ENCODE data around the gene MINDY3. TPM values are rescaled to one million over a fixed set of nuclear protein-coding genes. Genes with fewer than 3 reads are reported as not detected.
A peak's percentile ranks its signal among the peaks of the same experiment; 100 is the strongest.

The MINDY3 gene
- total RNA-seq, 1 experiment from 2014 or later, result 9.3 TPM

GRCh38 chr10:15796098-15796759, 64.1 kb downstream of the MINDY3 start:
- Histone ChIP-seq H3K27me3 (no peaks in the 10 kb centered on the region), H3K9me3 (no peaks in the 10 kb centered on the region), H3K4me3 (no peak overlapping the region), H3K36me3 (0 out of 2 replicates have a peak, but pooled peaks cover 6% of the 10 kb centered on the region)
- no peak for DNase-seq

GRCh38 chr10:15795036-15795792, 65.1 kb downstream of the MINDY3 start:
- Histone ChIP-seq H3K4me3 (no peak overlapping the region), H3K36me3 (0 out of 2 replicates have a peak, but pooled peaks cover 6% of the 10 kb centered on the region), H3K27me3 (no peaks in the 10 kb centered on the region), H3K9me3 (no peaks in the 10 kb centered on the region)
- no peak for DNase-seq

GRCh38 chr10:15794569-15794968, 65.7 kb downstream of the MINDY3 start:
- no peaks in the 10 kb centered on the region for H3K27me3 ChIP-seq
- no peak for DNase-seq
- H3K36me3 ChIP-seq, result 0 out of 2 replicates have a peak, but pooled peaks cover 4% of the 10 kb centered on the region
- H3K9me3 ChIP-seq, result no peaks in the 10 kb centered on the region
- H3K4me3 ChIP-seq, result no peak overlapping the region

- Histone ChIP-seq H3K36me3 (0 out of 2 replicates have a peak, but pooled peaks cover 4% of the 10 kb centered on the region), H3K4me3 (no peak overlapping the region), H3K27me3 (no peaks in the 10 kb centered on the region), H3K9me3 (no peaks in the 10 kb centered on the region)
- DNase-seq, result no peak
Measured at GRCh38 chr10:15793664-15794063, 66.6 kb downstream of the MINDY3 start.

GRCh38 chr10:15792777-15793176, 67.5 kb downstream of the MINDY3 start:
- H3K27me3 ChIP-seq, result no peaks in the 10 kb centered on the region
- H3K36me3 ChIP-seq, result 0 out of 2 replicates have a peak, but pooled peaks cover 4% of the 10 kb centered on the region
- H3K4me3 ChIP-seq, result no peak overlapping the region
- H3K9me3 ChIP-seq, result no peaks in the 10 kb centered on the region
- no peak for DNase-seq

GRCh38 chr10:15791816-15792524, 68.3 kb downstream of the MINDY3 start:
- Histone ChIP-seq H3K4me3 (no peak overlapping the region), H3K9me3 (no peaks in the 10 kb centered on the region), H3K27me3 (no peaks in the 10 kb centered on the region), H3K36me3 (0 out of 2 replicates have a peak, but pooled peaks cover 4% of the 10 kb centered on the region)
- peak; percentile 61 for DNase-seq

GRCh38 chr10:15789793-15790525, 70.3 kb downstream of the MINDY3 start:
- no peak overlapping the region for H3K4me3 ChIP-seq
- H3K9me3 ChIP-seq, result no peaks in the 10 kb centered on the region
- H3K27me3 ChIP-seq, result no peaks in the 10 kb centered on the region
- H3K36me3 ChIP-seq, result 0 out of 2 replicates have a peak, but pooled peaks cover under 1% of the 10 kb centered on the region
- DNase-seq, result peak; percentile 26

- no peak overlapping the region for H3K4me3 ChIP-seq
- no peak for DNase-seq
- H3K27me3 ChIP-seq, result no peaks in the 10 kb centered on the region
- H3K36me3 ChIP-seq, result no peaks in the 10 kb centered on the region
- H3K9me3 ChIP-seq, result no peaks in the 10 kb centered on the region
Measured at GRCh38 chr10:15787426-15787825, 72.9 kb downstream of the MINDY3 start.

GRCh38 chr10:15784662-15785300, 75.5 kb downstream of the MINDY3 start:
- Histone ChIP-seq H3K27me3 (no peaks in the 10 kb centered on the region), H3K4me3 (no peak overlapping the region), H3K9me3 (no peaks in the 10 kb centered on the region), H3K36me3 (no peaks in the 10 kb centered on the region; the same call in 1 of the 2 replicates)
- DNase-seq, result no peak

- no peak overlapping the region for H3K4me3 ChIP-seq
- no peak for DNase-seq
- H3K27me3 ChIP-seq, result no peaks in the 10 kb centered on the region
- H3K36me3 ChIP-seq, result no peaks in the 10 kb centered on the region; the same call in 1 of the 2 replicates
- H3K9me3 ChIP-seq, result no peaks in the 10 kb centered on the region
Measured at GRCh38 chr10:15783941-15784636, 76.2 kb downstream of the MINDY3 start.

- H3K36me3 ChIP-seq, result peaks cover 2% of the 10 kb centered on the region
- H3K9me3 ChIP-seq, result no peaks in the 10 kb centered on the region
- DNase-seq, result no peak
- H3K27me3 ChIP-seq, result no peaks in the 10 kb centered on the region
- no peak overlapping the region for H3K4me3 ChIP-seq
Measured at GRCh38 chr10:15782851-15783250, 77.5 kb downstream of the MINDY3 start.

- no peak for DNase-seq
- peaks cover 2% of the 10 kb centered on the region; the same call in 1 of the 2 replicates for H3K9me3 ChIP-seq
- peaks cover 2% of the 10 kb centered on the region for H3K36me3 ChIP-seq
- no peak overlapping the region for H3K4me3 ChIP-seq
- no peaks in the 10 kb centered on the region for H3K27me3 ChIP-seq
Measured at GRCh38 chr10:15781381-15781960, 78.8 kb downstream of the MINDY3 start.

GRCh38 chr10:15780353-15781135, 79.8 kb downstream of the MINDY3 start:
- DNase-seq, result no peak
- H3K36me3 ChIP-seq, result peaks cover 2% of the 10 kb centered on the region
- no peaks in the 10 kb centered on the region for H3K27me3 ChIP-seq
- H3K4me3 ChIP-seq, result no peak overlapping the region
- peaks cover 2% of the 10 kb centered on the region; the same call in 1 of the 2 replicates for H3K9me3 ChIP-seq

GRCh38 chr10:15775513-15775912, 84.8 kb downstream of the MINDY3 start:
- DNase-seq, result peak; percentile 3
- H3K9me3 ChIP-seq, result peaks cover 2% of the 10 kb centered on the region; the same call in 1 of the 2 replicates

More at GRCh38 chr10:15775513-15775912, 84.8 kb downstream of the MINDY3 start:
- Histone ChIP-seq H3K36me3 (peaks cover 2% of the 10 kb centered on the region), H3K4me3 (no peak overlapping the region), H3K27me3 (no peaks in the 10 kb centered on the region)

Data from MG63 (cell line).